Left colon (tissue), 2 donors: Measurements from ENCODE around the gene SMOC1. TPM values are rescaled to one million over a fixed set of nuclear protein-coding genes. Genes with fewer than 3 reads are reported as not detected.

Experiments used
- ATAC-seq: fragments of 200-7000 bp; cut with Tn5 transposase; one replicate; pipeline ENCODE4 v1.9.1; 2020; ENCODE audit warnings: mild to moderate bottlenecking, moderate library complexity
- DNase-seq, 2 donors: peaks; one replicate each; pipeline ENCODE4 v3.0.0-alpha.2; 2020
- intact Hi-C, 2 donors: fragments of 100-400 bp; cut with DNase I in 1 of 2; cut with micrococcal nuclease in 1 of 2; formaldehyde crosslinking; loops; one replicate each; pipeline versions ENCODE4 v1.11.2 to v1.14.0; 2022; cut with DNase I, micrococcal nuclease
- total RNA-seq, 2 donors: library from RNA; stranded (reverse); fragmentation: NEBNext Ultra II Directional; extraction: Animal tissue kit (Norgen Biotek cat#: 25700); gene quantifications; one replicate each; pipeline ENCODE4 v1.2.1, GENCODE V29; 2021
- donor health status: DM: no; HTN: no; CAD: no.
- donor health status: DM: yes; HTN: yes; CAD: no.

Gene SMOC1
- total RNA-seq, 2 donors from 2014 or later, result 0.55 to 0.89 TPM

DNA sequence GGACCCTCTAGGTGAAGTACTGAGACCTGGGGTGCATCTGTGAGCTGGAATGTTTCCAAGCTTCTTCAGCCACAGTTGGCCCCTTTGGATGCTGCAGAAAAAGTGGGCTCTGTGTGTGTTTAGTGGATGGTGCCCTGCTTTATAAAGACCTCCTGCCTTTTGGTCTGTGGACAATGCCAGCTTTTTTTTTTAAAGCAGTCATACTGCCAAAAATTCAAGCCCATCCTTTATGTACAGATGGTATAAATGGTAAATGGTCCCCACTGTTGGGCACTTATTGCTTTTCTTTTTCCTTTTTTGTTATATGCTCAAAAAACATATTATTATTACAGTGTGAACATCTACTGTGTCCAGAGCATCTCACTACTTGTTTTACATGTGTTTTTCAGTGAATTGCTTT lies 81.1 kb downstream of the SMOC1 start:
- intact Hi-C loops, result no loop called here
- ATAC-seq (no peak), DNase-seq (no peak)

DNA sequence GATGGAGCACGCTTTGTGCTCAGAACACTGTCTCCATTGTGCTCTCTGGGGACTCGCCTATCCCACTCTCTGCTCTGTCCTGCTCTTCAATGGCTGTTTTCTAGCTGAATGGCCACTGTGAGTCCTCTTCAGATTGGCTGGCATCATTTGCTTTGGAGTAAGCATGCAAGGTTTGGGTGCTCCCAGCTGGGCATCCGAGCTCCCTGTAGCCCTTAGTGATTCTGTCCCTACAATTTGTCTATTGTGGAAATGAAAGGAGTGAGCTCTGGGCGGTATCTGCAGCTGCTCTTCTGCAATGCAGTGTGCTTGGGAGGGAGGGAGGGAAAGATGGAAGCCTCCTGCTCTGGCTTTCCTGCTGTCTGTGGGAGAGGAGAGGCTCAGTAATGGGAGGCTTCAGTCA lies 84.8 kb downstream of the SMOC1 start:
- ATAC-seq (no peak), DNase-seq (no peak)
- intact Hi-C loops, result no loop called here

DNA sequence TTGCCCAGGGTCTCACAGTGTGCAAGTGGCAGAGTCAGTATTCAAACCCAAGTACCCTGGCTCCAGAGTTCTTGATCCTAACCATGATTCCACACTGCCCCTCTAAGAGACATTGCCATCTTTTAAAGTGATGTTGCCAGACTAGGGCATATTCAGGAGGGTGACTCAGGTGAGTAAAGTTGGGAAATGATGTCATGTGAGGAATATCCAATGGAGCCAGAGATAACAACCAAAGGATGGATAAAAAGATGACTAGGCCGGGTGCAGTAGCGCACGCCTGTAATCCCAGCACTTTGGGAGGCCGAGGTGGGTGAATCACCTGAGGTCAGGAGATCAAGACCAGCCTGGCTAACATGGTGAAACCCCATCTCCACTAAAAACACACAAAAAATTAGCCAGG lies 85.6 kb downstream of the SMOC1 start:
- ATAC-seq (no peak), DNase-seq (no peak)
- intact Hi-C loops, result no loop called here

DNA sequence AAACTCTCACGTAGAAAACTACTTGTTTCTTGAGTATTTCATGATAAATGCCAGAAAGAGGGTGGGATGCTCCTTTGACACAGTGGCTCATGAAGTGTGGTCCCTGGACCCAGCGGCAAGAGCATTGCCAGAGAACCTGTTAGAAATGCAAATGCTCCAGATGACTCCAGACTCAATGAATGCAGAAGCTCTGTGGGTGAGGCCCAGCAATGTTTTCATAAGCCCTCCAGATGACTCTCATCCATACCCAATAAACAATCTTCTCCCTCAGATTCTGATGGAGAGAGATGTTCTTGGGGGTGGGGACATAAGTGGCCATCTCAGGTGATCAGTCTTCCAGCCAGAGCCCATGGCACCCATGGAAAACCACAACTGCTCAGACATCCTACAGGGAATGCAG lies 88.9 kb downstream of the SMOC1 start:
- intact Hi-C loops, result no loop called here

DNA sequence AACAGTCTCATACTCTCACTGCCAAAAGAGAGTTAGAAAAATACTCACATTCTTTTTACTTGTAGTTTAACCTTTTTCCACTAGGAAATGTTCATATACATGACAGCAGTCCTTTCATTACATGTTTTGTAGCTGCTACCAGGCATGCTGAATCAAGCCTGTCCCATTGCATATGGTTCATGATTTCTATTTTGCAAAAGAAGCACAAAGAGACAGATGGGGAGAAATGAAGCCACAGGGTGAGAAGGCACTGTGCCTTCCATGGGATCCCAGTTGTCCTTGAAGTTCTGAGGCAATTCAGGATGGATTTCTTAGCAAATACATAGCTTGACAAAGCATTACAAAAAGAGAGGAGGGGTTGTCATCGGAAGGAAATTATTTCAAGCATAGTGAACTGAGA lies 89.5 kb downstream of the SMOC1 start:
- intact Hi-C loops, result no loop called here
- ATAC-seq (no peak), DNase-seq (no peak)

More for the DNA sequence above, 88.9 kb downstream of the SMOC1 start:
- no peak for ATAC-seq
- no peak for DNase-seq

DNA sequence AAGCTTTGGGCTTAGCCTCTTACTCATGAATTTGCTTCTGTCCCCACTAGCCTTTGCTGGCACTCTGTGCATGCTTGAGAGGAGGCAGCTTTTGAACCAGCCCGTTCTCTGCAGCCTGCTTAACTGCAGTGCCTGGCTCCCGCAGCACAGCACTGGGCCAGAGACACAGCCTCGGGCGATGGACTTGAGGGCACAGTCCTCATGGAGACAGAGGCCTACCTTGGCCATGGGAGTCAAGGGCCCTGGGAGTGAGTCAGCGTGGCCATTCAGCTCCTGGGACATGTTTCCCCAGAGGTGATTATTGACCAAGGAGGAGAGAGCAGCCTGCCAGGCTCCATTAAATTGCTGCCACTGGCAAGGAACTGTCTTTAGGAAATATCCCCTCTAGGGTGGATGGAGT lies 93.5 kb downstream of the SMOC1 start:
- ATAC-seq, result no peak
- no peak for DNase-seq
- intact Hi-C loops, result no loop called here

DNA sequence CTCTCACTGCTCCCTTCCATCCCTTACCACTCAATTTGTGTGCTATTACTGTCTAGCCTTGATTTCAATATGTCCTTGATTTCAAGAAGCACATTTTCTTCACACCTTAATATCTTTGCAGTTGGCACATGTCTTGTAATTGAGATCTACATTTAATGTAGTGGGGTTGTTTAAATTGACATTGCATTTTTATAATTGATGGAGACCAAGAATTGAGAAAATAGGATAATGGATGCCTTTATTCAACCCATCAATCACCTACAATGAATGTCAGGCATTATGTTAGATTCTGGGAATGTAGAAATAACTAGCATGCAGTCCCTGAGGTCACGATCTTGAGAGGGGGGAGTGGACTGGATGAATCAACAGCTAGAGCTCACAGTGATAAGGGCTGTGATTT lies 94.6 kb downstream of the SMOC1 start:
- no peak for ATAC-seq
- intact Hi-C loops, result no loop called here
- DNase-seq, result no peak

DNA sequence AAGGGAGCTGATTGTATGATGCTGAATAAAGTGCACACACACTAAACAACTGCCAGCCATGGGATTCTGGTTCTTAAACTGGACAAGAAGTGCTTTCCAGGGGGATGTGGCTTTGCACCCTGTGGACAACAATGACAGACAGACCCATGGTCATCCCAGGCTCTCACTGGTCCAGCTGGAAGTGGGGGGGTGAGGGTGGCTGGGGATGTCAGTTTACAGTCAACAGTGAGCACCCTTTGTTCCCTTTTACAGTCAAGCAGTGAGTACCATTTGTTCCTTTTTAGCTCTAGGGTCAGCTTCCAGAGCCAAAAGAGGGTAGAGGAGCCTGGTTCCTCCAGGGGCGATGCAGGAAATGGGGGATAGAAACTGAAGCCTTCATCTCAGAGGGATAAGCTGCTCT lies 100.7 kb downstream of the SMOC1 start:
- DNase-seq, result no peak
- ATAC-seq, result no peak
- intact Hi-C loops, result no loop called here

DNA sequence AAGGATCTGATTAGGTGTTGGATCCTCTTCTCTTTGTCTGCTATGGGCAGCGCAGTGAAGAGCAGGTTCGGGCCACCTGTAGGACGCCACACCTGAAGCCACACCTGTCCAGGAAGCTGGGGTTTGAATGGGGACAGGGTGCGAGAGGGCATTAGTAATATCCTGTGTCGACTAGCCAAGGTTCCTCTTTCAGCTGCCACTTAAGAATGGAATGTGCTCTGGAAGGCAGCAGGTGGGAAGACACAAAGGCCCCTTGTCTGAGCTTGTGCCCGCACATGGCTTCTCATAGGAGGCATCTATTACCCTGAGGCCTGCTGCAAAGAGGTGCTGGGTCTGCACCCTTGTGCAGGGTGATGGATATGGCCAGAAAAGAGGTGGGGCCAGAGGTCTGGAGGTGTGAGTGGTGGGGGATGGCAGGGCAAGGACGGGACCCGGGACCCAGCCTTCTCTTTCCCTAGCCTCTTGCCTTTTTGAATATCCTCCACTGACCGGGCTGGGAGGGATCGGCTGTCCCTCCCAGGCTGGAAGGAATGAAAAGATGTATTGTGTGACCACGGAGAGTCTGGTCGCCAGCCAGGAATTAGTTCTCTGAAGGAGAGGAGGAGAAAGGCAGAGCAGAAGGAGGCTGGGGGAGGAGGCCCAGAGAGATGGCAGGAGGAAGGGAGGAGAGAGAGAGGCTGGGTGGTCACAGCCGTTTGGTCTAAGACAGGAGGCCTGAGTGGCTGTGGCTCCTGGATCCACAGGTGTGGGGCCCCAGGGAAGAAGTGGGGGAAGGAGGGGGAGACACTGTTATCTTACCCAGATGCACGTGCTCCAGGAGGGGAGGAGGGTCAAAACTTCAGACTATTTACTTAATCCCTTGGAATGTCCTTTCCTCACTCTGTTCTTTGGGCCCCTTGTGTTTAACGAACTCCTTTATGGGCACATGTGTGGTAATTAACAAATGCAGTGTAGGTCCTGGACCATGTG lies 101.5 kb downstream of the SMOC1 start:
- DNase-seq (no peak), ATAC-seq (peak; percentile 37)
- intact Hi-C loops, result no loop called here

DNA sequence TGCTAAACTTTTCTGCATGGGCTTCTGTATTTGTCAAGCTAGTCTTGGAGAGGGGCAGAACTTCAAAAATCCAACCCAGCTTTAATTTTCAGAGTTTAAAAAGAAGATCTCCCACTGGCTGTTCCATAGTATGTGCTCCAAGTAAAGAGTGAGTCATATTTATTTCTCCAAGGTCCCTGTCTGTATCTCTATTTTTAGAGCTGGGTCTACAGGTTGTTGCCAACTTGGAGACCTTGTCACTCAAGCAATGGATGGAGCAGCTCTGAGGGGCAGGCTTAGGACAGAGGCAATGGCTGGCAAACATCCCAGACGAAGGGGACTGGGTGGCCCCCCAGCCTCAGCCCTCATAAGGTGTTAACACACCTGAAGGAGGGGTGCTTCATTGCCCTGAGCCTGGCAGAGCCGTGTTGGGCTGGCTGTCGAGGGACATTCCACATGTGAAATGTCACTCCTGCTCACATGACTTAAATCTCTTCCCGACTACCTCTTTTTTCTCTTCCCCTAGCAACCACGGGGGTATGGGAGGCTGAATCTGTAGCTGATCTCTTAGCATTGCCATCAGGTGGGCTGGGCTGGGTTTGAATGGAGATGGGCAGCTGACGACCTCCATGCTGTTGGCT lies 103.1 kb downstream of the SMOC1 start:
- no peak for DNase-seq
- ATAC-seq, result no peak
- intact Hi-C loops, result no loop called here

DNA sequence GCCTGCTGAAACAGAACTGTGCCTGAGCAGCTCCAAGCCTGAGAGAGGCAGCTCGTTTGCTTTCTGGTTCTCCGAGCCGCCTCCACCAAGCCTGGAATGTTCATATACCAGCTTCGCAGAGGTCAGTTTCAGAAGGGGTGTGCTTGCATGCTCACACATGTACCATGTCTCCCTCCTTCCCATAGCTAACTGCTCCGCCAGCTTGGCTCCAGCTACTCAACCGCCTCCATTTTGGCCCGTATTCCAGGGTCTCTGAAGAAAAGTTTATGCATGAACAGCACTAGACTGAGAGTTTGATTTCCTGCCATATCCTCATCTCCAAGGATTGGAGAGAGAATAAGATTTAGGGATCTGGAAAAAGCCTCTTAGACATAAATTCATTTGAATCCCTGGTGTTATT lies 103.7 kb downstream of the SMOC1 start:
- ATAC-seq, result no peak

DNA sequence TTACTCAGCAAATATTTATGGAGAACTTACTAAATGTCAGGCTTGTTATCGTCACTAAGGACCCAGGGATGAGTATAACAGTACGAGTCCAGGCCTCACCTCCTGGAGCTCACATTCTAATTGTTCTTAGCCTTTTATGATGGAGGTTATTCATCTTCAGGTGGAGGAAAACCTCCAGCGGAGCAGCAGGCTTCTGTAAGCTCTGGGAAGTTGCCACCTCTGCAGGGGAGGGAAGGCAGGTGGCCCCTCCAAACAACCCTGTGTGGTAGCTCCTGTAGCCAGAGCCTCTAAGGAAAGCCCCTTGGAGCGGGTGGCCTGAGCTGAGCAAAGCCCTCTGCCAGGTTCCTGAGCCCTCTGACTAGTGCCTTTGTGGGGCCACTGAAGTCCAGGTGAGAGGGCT lies 104.1 kb downstream of the SMOC1 start:
- ATAC-seq (no peak), DNase-seq (no peak)
- intact Hi-C loops, result no loop called here

More for the DNA sequence above, 103.7 kb downstream of the SMOC1 start:
- no peak for DNase-seq
- intact Hi-C loops, result no loop called here

DNA sequence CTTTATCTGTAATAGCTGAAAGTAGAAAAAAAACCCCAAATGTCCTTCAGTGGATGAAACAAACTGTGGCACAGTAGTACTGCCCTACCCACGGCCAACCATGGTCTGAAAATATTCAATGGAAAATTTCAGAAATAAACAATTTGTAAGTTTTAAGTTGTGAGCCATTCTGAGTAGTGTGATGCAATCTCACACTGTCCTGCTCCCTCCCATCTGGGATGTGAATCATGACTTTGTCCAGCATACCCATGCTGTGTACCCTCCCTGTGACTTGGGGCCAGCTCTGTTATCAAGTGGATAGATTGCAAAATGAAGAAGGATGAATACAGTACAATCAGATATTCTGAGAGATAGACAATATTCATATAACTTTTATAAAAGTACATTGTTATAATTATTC lies 106.2 kb downstream of the SMOC1 start:
- no peak for DNase-seq
- intact Hi-C loops, result no loop called here
- no peak for ATAC-seq

DNA sequence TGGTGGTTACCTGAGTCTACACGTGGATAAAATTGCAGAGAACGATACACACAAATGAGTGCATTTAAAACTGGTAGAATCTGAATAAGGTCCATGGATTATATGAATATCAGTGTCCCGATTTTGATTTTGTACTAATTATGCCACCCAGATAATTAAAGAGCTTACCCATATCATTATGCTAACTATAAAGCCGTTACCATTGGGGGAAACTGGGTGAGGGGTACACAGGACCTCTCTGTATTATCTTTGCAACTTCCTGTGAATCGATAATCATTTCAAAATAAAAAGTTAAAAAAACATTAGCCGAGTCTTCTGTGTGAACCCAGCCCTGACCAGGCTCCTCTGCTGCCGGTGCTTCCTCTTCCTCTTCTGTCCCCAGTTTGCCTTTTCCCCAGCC lies 107.1 kb downstream of the SMOC1 start:
- DNase-seq, result no peak
- intact Hi-C loops, result no loop called here
- ATAC-seq, result no peak

DNA sequence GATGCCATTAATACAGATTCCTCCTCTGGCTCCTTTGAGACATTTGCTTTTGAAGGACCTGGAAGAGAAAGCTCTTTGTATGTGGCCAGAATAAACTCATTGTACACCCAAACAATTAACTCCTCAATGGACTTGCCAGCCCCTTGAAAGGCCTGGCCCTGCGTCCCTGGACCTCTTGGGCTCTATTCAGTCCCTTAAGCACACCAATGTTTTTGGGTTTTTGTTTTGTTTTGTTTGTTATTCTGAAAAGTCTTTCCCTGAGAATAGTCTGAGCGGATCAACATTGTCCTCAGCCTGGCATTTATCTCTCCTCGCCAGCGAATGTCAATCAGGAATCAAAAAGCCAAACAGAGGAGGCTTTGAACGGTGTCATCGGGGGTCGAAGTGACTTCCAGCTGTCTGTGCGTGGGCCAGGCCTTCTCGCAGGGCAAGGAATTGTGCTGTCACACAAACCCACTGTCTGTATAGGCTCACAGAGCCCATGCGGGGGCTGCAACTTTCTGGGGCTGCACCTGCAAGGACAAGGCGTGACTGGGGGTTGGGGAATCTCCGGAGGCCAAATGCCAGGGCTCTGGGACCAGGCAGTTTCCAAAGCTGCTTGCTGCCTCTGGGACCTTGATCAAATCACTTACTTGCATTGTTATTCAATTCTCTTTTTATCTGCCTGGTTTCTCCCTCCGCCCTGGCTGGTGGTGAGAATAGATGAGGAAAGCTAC lies 108.3 kb downstream of the SMOC1 start:
- intact Hi-C loops, result no loop called here
- DNase-seq (no peak), ATAC-seq (no peak)

DNA sequence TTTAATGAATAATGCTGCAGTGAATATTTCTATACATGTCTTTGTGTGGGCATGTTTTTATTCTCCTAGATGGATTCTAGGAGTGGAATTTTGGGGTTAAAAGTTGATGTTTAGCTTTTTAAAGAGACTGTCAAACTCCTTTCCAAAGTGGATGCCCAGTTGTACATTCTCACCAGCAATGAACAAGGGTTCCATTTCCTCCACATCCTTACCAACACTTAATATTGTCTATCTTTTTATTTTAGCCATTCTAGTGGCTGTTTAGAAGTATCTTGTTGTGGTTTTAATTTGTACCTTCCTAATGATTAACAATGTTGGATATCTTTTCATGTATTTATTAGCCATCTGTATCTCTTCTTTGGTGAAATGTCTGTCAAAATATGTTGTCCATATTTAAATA lies 109.8 kb downstream of the SMOC1 start:
- DNase-seq, result no peak
- no peak for ATAC-seq
- intact Hi-C loops, result no loop called here

DNA sequence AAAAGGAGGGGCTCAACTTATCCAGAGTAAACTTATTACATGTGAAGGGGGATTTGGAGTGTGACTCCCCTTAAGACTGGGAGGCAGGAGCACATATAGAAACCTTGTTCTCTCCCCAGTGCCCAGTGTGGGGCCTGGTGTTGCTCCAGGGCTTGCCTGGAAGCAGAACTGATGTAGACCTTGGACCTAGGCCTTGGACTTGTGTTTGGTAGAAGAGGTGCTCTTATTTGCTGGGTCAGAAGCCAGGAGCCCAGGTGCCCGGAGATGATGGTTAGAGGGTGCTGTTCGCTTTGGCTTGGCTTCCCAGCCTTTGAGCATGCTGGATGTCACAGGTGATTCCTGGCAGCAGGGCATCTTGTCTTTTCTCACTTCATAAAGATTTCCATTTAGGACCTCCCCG lies 110.4 kb downstream of the SMOC1 start:
- ATAC-seq, result no peak
- intact Hi-C loops, result no loop called here
- DNase-seq, result no peak

DNA sequence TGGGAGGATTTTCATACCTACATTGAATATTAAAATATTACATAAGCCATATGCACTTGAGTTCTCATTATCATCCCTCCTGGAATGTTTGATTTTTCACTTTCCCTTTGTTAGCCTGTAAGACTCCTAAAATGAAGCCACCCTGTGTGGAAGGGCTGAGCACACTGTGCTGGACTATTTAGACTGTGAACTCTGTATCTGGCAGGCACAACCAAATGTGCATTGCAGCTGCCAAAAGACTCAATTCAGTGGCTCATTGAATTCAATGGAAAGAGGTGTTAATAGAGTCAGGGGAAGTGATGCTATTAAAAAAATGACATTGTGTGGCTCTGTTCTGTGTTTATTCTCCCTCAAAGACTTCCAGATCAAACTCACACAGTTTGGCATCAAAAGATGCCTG lies 111.1 kb downstream of the SMOC1 start:
- ATAC-seq (no peak), DNase-seq (no peak)
- intact Hi-C loops, result no loop called here

DNA sequence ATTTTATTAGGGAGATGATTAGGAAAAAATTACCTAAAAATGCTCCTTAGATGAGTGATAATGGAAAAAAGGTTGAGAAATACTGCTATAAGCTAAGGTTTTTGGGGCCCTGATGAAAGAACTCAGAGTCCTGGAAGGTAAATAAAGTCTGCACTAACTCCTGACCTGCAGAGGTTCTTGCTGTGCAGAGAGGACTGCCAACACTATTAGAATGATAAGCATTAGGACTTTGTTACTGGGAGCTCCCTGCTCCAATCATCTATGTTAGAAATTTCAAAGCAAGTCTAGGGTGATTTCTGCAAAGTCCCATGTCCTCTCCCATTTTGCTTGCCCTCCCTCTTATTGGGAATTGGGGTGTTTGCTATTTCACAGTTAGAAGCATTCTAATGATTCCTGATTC lies 112.2 kb downstream of the SMOC1 start:
- ATAC-seq, result no peak
- DNase-seq, result no peak
- intact Hi-C loops, result no loop called here

DNA sequence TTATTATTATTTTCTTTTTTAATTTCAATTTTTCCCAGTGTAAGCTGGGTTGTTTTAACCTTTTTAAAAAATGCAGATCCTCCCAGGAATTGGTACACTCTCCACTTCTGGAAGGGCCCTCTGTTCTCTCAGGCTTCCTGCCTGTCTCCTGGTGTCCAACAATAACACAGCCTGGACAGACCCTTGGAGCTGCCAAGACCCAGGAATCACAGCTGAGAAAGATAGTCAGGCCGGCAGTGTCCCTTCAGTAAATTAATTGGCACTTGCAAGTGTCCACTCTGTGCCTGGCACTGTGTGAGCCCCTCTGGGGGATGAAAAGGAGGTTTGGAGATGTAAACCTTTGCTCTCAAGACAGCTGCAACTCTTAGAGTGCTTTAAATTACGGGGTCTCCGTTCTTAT lies 113.3 kb downstream of the SMOC1 start:
- ATAC-seq (no peak), DNase-seq (no peak)
- intact Hi-C loops, result no loop called here
